ENCODE measurements around the gene KCTD5.

GRCh38 chr16:2708290-2708639, 25.9 kb downstream of the KCTD5 start:
- TF ChIP-seq EP300 (IDR thresholded peaks at IDR 0.05) (no peak), POLR2A (IDR thresholded peaks at IDR 0.05) (no peak), CTCF (IDR thresholded peaks at IDR 0.05) (no peak)

All from sigmoid colon (tissue), 4 donors.